CMK (cell line): ENCODE measurements around the gene POFUT2.
A peak's percentile ranks its signal among the peaks of the same experiment; 100 is the strongest.

Experiments used
- DNase-seq: peaks from one replicate; pipeline ENCODE4 v3.0.0-alpha.2; 2010; ENCODE audit warnings: low read depth

Gene POFUT2

GRCh38 chr21:45297869-45298268 is 10.2 kb upstream of the POFUT2 start:
- DNase-seq = no peak

GRCh38 chr21:45297329-45297728 is 9.6 kb upstream of the POFUT2 start:
- DNase-seq = no peak

GRCh38 chr21:45296638-45297037 is 8.9 kb upstream of the POFUT2 start:
- DNase-seq = no peak

DNA sequence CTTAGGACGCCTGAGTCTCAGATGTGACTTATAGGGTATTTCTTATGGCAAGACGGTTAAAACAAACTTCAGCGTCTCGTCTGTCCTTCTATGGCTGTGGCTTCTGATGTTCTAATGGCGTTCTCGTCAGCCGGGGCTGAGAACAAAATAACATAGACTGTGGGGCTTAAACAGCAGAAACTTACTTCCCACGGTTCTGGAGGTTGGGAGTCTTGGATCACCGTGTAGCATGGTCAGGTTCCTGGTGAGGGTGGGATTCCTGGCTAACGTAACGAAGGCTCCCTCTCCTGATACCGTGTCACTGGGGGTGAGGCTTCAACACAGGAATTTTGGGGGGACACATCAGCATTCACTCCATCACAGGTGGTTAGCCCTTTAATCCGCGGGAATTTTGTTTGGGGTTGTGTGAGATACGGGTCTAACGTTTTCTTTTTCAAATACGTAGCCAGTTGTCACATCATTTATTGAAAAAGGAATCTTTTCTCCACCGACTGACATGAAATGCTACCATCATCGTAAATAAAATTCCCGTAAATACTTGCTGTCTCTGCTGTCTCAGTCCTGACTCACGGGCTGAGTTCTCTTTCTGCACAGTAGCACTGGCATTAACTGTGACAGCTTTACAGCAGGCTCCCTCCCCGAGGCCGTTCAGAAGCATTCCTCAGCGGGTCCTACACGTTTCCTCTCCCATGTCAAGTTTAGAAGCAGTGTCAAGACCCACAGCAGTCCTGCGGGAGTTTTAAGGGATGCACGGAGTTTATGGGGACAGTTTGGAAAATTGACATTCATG is 8.1 kb upstream of the POFUT2 start:
- DNase-seq = no peak

DNA sequence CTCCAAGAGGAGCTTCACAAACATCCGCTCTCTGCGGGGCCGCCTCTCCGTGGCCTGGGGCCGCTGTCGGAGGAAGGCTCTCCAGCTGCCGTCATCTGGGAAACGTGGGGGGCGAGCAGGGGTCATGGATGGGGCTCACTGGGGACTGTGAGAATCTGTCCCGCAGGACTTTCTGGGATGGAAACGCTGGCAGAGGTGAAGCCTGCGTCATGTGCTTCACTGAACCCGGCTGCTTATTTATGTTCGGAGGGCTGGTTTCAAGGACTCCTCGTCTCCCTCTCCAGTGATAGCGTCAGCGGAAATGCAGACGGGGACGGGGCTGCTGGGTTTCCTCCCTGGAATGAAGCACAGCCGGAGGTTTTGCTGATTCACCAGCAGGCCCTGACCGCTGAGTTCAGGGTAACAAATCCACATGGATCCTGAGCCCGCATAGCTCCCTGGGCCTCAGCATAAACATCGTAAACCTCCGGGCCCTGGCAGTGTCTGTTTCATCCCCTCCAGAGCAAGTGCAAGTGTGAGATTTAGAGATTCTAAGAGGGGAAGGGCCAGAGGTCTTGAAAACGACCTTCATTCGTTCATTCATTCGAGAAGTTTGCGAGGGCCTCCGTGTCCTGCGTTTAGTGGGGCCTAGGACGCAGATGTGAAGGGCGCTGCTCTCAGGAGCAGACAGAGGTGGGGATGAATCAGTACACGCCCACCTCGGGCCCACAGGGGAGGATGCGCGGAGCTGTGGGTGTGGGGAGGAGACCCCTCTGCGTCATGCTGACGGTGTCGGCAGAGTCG is 7.0 kb upstream of the POFUT2 start:
- no peak for DNase-seq

DNA sequence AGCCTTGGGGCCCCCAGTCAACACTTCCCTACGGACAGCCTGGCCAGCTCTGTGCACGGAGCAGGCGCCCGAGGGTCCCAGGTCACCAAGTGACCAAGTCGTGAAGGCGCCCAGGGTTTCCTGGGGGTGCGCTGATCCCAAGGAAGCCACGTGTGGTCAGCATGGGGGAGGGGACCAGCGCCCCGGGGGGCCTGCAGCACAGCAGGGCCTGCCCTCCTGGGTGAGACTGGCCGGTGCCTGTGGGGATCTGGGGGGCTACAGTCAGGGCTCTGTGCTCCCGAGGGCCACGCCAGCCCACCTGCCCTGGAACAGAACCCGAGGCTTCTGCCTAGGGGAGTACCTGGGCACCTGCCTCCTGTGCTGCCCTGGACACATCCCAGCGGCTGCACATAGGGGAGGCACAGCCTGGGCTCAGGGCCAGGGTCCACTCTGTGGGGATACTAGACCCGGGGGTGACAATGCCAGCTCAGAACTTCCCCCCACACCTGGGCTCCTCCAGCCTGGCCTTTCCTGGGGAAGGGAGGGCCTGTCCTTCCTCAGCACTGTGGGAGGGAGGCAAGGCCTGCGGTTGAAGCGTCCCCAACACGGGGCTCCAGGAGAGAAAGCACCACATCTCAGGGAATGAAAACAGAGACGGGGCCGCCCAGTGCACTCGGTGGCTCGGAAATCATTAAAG is 6.2 kb upstream of the POFUT2 start:
- no peak for DNase-seq

DNA sequence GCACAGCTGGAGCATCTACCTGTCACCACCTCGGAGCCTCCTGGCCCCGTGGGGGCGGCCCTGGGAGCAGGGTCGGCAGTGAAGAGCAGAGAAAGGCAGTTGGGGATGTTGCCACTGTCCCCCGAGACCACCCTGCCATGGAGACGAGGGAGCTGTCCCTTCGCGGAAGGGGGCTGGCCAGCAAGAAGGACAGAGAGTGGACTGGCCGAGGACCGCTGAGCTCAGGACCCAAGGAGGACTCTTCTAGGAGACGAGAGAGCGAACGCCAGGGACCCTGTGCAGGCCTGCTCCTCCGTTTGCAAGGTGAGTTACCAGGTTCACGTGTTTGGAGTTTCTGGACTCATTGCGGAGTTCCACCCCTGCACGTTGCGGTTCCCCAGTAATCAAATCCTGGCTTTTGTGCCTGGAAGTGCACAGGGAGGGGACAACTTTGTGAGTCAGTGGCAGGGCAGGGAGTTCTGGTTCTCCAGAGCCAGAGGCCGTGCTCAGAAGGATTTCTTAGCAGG is 5.6 kb upstream of the POFUT2 start:
- DNase-seq = no peak

DNA sequence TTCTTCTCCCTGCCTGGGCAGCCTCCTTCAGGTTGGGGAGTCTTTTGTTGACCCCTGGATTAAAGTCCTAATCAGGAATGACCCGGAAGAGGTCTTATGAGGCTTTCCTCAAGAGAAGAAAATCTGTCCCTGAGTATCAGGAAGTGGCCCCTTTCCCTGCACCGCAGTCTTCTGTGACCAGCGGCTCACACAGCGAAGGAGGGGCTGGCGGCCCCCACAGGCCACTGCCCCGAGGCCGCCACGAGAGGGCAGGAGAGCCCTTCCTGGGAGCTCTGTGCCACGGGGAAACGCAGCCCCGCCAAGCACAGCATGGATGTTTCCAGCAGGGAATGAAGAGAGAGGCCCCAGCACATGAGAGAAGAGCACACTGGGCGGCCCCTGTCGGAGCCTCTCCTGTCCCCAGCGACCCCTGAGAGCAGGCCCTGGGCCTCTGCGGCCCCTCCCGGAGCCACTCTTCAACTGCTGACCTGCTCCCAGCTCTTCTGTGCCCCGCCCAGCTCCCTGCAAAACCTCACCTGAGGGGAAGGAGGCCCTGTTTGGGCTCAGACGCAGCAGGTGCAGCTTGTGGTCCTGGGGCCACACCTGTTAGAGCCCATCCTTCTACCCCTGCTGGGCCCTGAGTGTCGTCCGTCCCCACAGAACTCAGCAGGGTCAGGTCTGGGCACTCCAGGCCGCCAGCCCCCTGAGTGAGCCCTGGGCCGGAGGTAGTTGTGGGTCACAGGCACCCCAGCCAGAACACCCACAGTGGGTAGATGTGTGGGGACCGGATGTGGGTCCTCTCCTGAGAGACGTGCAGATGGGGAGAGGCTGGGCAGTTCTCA is 4.9 kb upstream of the POFUT2 start:
- DNase-seq = peak; percentile 90

- DNase-seq = no peak
Measured at GRCh38 chr21:45291613-45292398, 4.1 kb upstream of the POFUT2 start.

DNA sequence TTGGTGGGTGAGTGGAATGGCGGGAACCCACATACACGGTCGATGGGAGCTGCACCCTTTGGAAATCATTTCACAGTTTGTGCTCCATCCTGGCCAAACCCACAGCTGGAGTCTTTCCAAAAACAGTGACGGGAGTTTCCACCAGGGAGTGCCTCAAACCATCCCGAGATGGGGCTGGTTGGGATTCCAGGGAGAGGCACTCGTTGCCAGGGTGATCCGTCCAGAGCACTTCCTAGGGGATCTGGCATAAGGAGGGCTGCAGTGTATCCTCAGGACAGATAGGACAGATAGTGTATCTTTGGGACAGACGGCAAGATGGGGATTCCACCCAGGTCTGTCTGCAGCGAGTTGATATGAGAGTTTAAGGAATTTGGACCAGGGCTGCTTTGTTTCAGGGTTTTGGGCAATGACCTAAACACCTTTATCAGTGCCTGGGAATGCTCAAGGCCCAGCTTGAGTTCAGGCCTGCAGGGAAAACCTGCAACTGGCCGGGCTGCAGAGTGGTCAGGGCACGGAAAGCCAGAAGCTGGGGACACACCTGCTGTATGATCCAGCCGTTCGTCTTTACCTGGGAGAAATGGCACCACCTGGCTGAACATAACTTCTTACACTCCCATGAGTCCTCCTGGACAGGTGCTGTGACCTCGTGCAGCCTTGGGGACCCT is 3.4 kb upstream of the POFUT2 start:
- no peak for DNase-seq

DNA sequence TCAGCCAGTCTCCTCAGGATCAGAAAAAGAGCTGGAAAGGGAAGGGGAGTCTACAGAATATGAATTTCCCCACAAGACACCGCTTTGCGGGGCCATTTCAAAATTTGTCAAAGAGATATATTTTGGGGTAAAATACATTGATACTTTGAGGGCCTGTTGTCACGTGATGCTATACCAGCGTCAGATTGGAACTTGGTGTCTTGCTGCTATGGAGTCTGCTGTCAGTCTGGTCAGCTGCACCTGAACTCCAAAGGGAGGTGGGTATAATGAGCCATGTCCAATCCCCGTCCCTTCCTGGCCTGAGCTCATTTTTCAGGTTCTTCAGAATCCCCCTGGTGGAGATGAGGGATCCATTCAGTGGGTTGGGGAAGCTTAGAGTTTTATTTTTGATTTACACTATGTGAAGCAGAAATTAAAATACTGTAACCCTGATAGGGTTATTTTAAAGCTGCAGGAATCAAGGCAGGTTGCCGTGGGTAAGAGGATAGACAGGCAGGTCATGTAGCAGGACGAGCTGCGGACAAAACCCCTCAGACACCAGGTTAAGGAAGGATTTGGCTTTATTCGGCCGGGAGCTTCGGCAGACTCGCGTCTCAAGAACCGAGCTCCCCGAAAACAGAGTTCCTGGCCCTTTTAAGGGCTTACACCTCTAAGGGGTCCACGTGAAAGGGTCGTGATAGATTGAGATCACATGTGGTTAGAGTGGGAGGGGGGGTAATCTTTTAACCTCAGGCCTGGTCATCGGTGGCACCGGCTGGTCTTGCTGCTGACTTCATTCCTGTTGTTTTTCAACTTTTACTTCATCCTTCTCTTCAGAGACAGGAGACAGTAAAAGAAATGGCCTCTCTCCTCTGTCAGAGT is 2.2 kb upstream of the POFUT2 start:
- DNase-seq = no peak

DNA sequence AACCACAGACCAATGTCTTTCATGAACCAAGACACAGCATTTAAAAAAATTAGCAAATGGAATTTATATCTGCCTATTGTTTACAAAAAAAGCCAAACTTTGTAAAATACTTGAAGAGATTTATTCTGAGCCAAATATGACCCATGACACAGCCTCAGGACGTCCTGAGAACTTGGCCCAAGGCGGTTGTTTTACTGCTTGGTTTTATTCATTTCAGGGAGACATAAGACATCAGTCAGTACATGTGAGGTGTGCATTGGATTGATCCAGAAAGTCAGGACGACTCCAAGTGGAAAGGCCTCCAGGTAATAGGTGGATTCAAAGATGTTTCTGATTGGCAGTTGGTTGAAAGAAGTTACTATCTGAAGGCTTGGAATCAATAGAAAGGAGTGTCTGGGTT is 1.4 kb upstream of the POFUT2 start:
- no peak for DNase-seq

DNA sequence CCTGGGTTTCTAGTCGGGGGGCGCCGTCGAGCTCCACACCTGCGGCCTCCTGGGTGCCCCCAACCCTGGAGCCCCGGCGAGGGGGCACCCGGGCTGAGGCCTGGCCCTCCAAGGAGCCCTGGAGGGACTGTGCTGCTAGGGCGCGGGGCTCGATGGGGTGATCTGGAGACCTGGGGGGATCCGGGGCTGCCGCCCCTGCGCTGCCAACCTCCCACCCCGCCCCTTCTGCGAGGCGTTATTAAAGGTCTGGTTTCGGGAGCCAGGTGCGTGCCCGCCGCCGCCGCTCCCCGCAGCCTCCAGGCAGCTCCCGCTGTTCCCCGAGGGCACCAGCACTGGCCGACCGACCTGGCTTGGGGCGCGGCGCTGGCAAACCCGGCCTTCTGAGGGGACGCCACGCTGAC is 746 bp upstream of the POFUT2 start:
- DNase-seq = no peak

- DNase-seq = no peak
Measured at GRCh38 chr21:45286671-45287437, 841 bp downstream of the POFUT2 start.

- DNase-seq = no peak
Measured at GRCh38 chr21:45285266-45285931, 2.3 kb downstream of the POFUT2 start.

DNA sequence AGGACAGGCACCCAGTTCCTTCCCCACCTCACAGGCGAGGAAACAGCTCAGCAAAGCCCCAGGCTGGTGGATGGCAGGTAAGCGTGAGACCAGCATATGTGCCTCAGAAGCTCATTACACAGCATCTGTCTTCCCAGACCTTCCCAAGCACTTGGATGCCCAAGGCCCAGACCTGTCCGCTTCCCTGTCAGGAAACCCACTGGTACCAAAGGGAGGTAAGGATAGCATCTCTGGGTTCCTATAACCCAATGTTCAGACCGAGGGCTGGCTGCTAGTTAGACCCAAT is 3.3 kb downstream of the POFUT2 start:
- no peak for DNase-seq

DNA sequence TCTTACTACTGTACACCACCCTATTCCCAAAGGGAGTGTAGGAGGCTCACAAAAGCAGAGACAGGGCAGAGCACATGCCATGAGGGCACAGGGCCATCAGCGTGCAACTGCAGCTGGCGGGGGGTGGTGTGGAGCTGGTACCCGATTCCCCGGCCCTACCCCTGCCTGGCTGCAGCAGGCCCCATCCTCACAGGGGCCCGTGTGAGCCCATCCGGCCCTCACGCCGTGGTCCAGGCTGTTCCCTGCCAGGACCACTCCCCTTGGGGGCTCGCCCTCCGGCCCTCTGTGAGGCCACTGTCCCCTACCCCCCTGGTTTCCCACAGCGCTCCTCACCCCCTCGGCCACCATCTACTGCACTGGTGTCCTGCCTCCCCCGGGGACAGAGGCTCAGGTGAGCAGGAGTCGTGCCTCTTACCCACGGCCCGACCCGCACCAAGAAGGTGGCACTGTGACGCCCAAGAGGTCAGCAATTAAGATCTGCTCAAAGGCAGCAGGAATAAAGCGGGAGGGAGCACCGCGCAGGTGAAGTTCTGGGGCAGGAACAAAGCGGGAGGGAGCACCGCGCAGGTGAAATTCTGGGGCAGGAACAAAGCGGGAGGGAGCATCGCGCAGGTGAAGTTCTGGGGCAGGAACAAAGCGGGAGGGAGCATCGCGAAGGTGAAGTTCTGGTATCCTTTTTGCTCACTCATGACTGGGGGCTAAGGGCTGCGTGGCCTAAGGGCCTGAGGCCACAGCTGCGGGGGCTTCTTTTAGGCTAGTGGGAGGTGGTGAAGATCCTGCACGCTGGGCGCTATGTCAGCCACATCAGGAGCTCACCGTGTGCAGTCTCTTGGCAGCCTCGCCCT is 3.9 kb downstream of the POFUT2 start:
- no peak for DNase-seq
